Transverse colon (tissue), 4 donors: ENCODE measurements around the gene CPZ.

Experiments used
- EP300 ChIP-seq: sonication (generic); formaldehyde crosslinking; IDR thresholded peaks from one replicate; pipeline ENCODE4 v1.6.1; 2017; ENCODE audit warnings: antibody characterized with exemption, low read depth
- POLR2A ChIP-seq: fragments of 450-650 bp; IDR thresholded peaks from one replicate; pipeline ENCODE4 v1.6.1; 2016; ENCODE audit warnings: antibody characterized with exemption, mild to moderate bottlenecking, moderate library complexity
- POLR2AphosphoS5 ChIP-seq, 3 donors: sonication (generic); formaldehyde crosslinking; IDR thresholded peaks; one replicate each; pipeline ENCODE4 v1.6.1; 2016; ENCODE audit warnings: antibody characterized with exemption in 3 of 3
- TF ChIP-seq, protein P1 (sequence below), 5 experiments: fragments of 200-600 bp in 3 of 5; fragments of 450-650 bp in 2 of 5; sonication (generic) in 3 of 5; IDR thresholded peaks; 1 replicate in 2 of 5; 2 replicates in 3 of 5; pipeline ENCODE4 v1.5.1; 2016 to 2017; ENCODE audit warnings: antibody characterized with exemption in 5 of 5, inconsistent platforms in 3 of 5, mild to moderate bottlenecking in 2 of 5, moderate library complexity in 1 of 5

DNA sequence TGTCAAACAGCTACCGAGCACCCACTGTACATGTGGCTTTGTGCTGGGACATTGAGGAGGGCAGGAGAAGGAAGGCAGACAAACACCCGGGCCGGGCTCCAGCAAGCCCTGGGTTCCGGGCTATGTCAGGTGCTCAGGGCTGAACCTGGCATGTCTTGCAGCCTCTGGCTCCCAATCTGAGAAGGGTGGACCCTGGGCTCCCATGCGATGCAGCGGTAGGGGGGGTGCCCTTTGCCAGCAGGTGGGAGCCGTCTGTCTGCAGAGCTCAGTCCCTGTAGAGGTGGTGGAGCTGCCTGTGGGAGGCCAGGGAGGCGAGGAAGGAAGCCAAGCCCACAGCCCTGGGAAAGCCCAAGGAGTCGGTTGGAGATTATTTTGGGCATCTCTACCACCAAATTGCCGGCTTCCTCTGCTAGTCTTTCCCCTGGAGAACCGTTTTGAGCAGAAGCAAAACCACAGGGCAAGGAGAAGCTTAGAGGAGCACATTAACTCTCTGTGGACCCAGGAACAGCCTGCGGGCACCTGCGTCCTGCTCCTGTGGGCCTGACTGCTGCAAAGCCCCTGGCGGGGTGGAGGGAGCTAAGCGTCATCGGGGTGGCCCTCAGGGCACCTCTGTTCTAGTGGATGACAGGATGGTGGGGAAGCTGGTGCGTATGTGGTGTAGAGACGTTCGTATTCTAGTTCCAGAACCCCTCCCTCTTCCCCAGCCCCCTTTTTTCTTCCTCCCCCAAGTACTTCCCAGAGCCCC is 10.3 kb downstream of the CPZ start:
- TF ChIP-seq POLR2A (no peak), POLR2AphosphoS5 (IDR thresholded peaks at IDR 0.05) (no peak), EP300 (no peak)
- TF ChIP-seq, protein P1, sequence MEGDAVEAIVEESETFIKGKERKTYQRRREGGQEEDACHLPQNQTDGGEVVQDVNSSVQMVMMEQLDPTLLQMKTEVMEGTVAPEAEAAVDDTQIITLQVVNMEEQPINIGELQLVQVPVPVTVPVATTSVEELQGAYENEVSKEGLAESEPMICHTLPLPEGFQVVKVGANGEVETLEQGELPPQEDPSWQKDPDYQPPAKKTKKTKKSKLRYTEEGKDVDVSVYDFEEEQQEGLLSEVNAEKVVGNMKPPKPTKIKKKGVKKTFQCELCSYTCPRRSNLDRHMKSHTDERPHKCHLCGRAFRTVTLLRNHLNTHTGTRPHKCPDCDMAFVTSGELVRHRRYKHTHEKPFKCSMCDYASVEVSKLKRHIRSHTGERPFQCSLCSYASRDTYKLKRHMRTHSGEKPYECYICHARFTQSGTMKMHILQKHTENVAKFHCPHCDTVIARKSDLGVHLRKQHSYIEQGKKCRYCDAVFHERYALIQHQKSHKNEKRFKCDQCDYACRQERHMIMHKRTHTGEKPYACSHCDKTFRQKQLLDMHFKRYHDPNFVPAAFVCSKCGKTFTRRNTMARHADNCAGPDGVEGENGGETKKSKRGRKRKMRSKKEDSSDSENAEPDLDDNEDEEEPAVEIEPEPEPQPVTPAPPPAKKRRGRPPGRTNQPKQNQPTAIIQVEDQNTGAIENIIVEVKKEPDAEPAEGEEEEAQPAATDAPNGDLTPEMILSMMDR (IDR thresholded peaks at IDR 0.05) = no peak
